SK-N-SH treated with all-trans-retinoic acid at 6 μM for 48 hours (cell line): ENCODE results near the gene NUDT13.

ENCODE experiments used
- ARNTL ChIP-seq: fragments of 450-650 bp; formaldehyde crosslinking; IDR thresholded peaks from 2 replicates; pipeline ENCODE4 v1.5.0; 2020; ENCODE audit warnings: low read depth, mild to moderate bottlenecking, moderate library complexity, borderline replicate concordance
- BACH2 ChIP-seq: fragments of 250-450 bp; sonication (Bioruptor Pico); IDR thresholded peaks from 2 replicates; pipeline ENCODE4 v1.9.0; 2021; ENCODE audit warnings: mild to moderate bottlenecking, borderline replicate concordance
- CREB5 ChIP-seq: fragments of 250-450 bp; sonication (Bioruptor Pico); IDR thresholded peaks from 2 replicates; pipeline ENCODE4 v1.5.1; 2020; ENCODE audit warnings: low read depth, mild to moderate bottlenecking, moderate library complexity
- ESRRG ChIP-seq: fragments of 250-450 bp; sonication (Bioruptor Pico); IDR thresholded peaks from 2 replicates; pipeline ENCODE4 v1.6.1; 2021; ENCODE audit warnings: mild to moderate bottlenecking
- OSR1 ChIP-seq: fragments of 250-450 bp; sonication (Bioruptor Pico); IDR thresholded peaks from 2 replicates; pipeline ENCODE4 v1.8.0; 2022; ENCODE audit warnings: moderate library complexity, mild to moderate bottlenecking, inconsistent platforms
- POU6F1 ChIP-seq: fragments of 250-450 bp; sonication (Bioruptor Pico); IDR thresholded peaks from 2 replicates; pipeline ENCODE4 v1.8.0; 2021; ENCODE audit warnings: low read depth, mild to moderate bottlenecking, moderate library complexity, borderline replicate concordance
- ZC3H10 ChIP-seq: fragments of 250-450 bp; sonication (Bioruptor Pico); IDR thresholded peaks from 2 replicates; pipeline ENCODE4 v1.5.1; 2021; ENCODE audit warnings: mild to moderate bottlenecking, moderate library complexity
- ZFP30 ChIP-seq: fragments of 450-650 bp; formaldehyde crosslinking; IDR thresholded peaks from 2 replicates; pipeline ENCODE4 v1.5.0; 2022; ENCODE audit warnings: mild to moderate bottlenecking, moderate library complexity
- ZNF565 ChIP-seq: fragments of 450-650 bp; formaldehyde crosslinking; conservative IDR thresholded peaks from 2 replicates; pipeline ENCODE4 v1.5.0; 2020; ENCODE audit warnings: low read depth, mild to moderate bottlenecking, moderate library complexity
- ZNF70 ChIP-seq: fragments of 450-650 bp; formaldehyde crosslinking; IDR thresholded peaks from 2 replicates; pipeline ENCODE4 v1.5.0; 2020; ENCODE audit warnings: mild to moderate bottlenecking, moderate library complexity
- ZNF8 ChIP-seq: fragments of 450-650 bp; formaldehyde crosslinking; IDR thresholded peaks from 2 replicates; pipeline ENCODE4 v1.5.0; 2020; ENCODE audit warnings: mild to moderate bottlenecking, moderate library complexity

GRCh38 chr10:73119952-73120351, 9.7 kb downstream of the NUDT13 start:
- TF ChIP-seq ARNTL: no peak
- TF ChIP-seq POU6F1 (CRISPR knock-in tag): no peak
- no peak for TF ChIP-seq ESRRG
- TF ChIP-seq ZNF565 (CRISPR knock-in tag): no peak
- TF ChIP-seq BACH2 (CRISPR knock-in tag): no peak
- TF ChIP-seq ZNF8: no peak
- no peak for TF ChIP-seq ZNF70 (CRISPR knock-in tag)
- no peak for TF ChIP-seq ZC3H10 (CRISPR knock-in tag)
- no peak for TF ChIP-seq OSR1 (CRISPR knock-in tag)
- no peak for TF ChIP-seq CREB5 (CRISPR knock-in tag)
- no peak for TF ChIP-seq ZFP30 (CRISPR knock-in tag)
